Measurements from ENCODE around the gene SLC16A12.
"Not testable (repeated sequence)": the region's sequence is repeated elsewhere in the genome, so short reads cannot be mapped to it uniquely, and the experiment has no call there.

DNA sequence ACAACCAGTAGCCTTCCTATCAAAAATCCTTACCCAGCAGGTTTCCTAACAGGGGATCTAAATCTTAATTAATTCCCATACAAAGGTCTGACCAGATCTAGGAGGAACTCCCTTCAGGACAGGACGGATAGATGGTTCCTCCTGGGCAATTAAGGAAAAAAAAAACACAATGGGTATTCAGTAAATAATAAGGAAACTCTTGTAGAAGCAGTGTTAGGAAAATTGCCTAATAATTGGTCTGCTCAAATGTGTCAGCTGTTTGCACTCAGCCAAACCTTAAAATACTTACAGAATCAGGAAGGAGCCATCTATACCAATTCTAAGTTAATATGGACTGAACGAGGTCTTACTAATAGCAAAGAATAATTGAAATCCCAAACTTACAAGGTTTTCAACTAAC, 124.3 kb downstream of the SLC16A12 start:
- TF ChIP-seq TAF1 (conservative IDR thresholded peaks at IDR 0.05); HNF4A (conservative IDR thresholded peaks at IDR 0.05); RAD21 (IDR thresholded peaks at IDR 0.05); HNF4G (IDR thresholded peaks at IDR 0.05); YY1 (IDR thresholded peaks at IDR 0.05); EGR1 (IDR thresholded peaks at IDR 0.05; ENCODE audit: low read depth in 2 of 2); JUND (IDR thresholded peaks at IDR 0.05); GABPA (IDR thresholded peaks at IDR 0.05 in 1 of 2, conservative IDR thresholded peaks at IDR 0.05 in 1 of 2): not testable (repeated sequence)
- TF ChIP-seq, protein P1, sequence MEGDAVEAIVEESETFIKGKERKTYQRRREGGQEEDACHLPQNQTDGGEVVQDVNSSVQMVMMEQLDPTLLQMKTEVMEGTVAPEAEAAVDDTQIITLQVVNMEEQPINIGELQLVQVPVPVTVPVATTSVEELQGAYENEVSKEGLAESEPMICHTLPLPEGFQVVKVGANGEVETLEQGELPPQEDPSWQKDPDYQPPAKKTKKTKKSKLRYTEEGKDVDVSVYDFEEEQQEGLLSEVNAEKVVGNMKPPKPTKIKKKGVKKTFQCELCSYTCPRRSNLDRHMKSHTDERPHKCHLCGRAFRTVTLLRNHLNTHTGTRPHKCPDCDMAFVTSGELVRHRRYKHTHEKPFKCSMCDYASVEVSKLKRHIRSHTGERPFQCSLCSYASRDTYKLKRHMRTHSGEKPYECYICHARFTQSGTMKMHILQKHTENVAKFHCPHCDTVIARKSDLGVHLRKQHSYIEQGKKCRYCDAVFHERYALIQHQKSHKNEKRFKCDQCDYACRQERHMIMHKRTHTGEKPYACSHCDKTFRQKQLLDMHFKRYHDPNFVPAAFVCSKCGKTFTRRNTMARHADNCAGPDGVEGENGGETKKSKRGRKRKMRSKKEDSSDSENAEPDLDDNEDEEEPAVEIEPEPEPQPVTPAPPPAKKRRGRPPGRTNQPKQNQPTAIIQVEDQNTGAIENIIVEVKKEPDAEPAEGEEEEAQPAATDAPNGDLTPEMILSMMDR (IDR thresholded peaks at IDR 0.05; ENCODE audit: low read depth, low read length, missing input control) = not testable (repeated sequence)
- TF ChIP-seq, protein P2, sequence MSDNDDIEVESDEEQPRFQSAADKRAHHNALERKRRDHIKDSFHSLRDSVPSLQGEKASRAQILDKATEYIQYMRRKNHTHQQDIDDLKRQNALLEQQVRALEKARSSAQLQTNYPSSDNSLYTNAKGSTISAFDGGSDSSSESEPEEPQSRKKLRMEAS (IDR thresholded peaks at IDR 0.05) = not testable (repeated sequence)
- TF ChIP-seq, protein P3, sequence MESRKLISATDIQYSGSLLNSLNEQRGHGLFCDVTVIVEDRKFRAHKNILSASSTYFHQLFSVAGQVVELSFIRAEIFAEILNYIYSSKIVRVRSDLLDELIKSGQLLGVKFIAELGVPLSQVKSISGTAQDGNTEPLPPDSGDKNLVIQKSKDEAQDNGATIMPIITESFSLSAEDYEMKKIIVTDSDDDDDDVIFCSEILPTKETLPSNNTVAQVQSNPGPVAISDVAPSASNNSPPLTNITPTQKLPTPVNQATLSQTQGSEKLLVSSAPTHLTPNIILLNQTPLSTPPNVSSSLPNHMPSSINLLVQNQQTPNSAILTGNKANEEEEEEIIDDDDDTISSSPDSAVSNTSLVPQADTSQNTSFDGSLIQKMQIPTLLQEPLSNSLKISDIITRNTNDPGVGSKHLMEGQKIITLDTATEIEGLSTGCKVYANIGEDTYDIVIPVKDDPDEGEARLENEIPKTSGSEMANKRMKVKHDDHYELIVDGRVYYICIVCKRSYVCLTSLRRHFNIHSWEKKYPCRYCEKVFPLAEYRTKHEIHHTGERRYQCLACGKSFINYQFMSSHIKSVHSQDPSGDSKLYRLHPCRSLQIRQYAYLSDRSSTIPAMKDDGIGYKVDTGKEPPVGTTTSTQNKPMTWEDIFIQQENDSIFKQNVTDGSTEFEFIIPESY (IDR thresholded peaks at IDR 0.05) = not testable (repeated sequence)

All from liver (tissue), 3 donors.